ENCODE data around the gene PER3. TPM values are rescaled to one million over a fixed set of nuclear protein-coding genes. Genes with fewer than 3 reads are reported as not detected.

Gene PER3
- 14.1 TPM for total RNA-seq
- polyA plus RNA-seq: 1 to 10 TPM; 3.7 to 5.2 (median 3.9) TPM

GRCh38 chr1:7783826-7784491 lies at the start of gene PER3:
TSS of gene PER3 (plus strand) at chr1:7784291. CDS start at chr1:7784878, 587 bp downstream.
- peaks cover 12% of the 10 kb centered on the region for H3K36me3 ChIP-seq (ENCODE audit: control insufficient read depth, insufficient read depth, low read length)
- H3K9me3 ChIP-seq (ENCODE audit: control insufficient read depth in 2 of 2, low read length in 2 of 2): no peaks in the 10 kb centered on the region
- no peaks in the 10 kb centered on the region for H3K27me3 ChIP-seq (ENCODE audit: control insufficient read depth, insufficient read depth, low read length)
- Mint-ChIP-seq H3K9me3 (no peaks in the 10 kb centered on the region), H3K4me1 (peaks cover 4 to 34% (median 22%) of the 10 kb centered on the region in 4 donors), H3K36me3 (peaks cover 16% of the 10 kb centered on the region), H3K27me3 (peaks cover 4% of the 10 kb centered on the region), H3K4me3 (peak within 1 kb of the TSS; percentile 80 to 87 (median 84)), H3K27ac (peak within 1 kb of the TSS in 2 of 3 donors; percentile 76 to 83)
- peak within 1 kb of the TSS; percentile 96 for H3K27ac ChIP-seq (ENCODE audit: insufficient read depth, low read length, poor library complexity, severe bottlenecking)
- H3K4me1 ChIP-seq (ENCODE audit: control insufficient read depth, insufficient read depth, low read length, poor library complexity, severe bottlenecking): peaks cover 22% of the 10 kb centered on the region
- ATAC-seq (ENCODE audit: low read depth in 2 of 2) (peak; percentile 89 to 90), DNase-seq (peak; percentile 90 to 94 (median 90))
- H3K4me3 ChIP-seq (ENCODE audit: low read depth, low read length): peak within 1 kb of the TSS; percentile 61

GRCh38 chr1:7738044-7738443 lies 46.0 kb upstream of the PER3 start:
- Mint-ChIP-seq H3K36me3 (no peaks in the 10 kb centered on the region), H3K4me1 (peaks cover 0 to 11% (median 4%) of the 10 kb centered on the region in 4 donors), H3K4me3 (no peak overlapping the region), H3K9me3 (peaks cover 0 to 2% (median 0%) of the 10 kb centered on the region in 7 donors), H3K27ac (no peak overlapping the region), H3K27me3 (no peaks in the 10 kb centered on the region)
- H3K27ac ChIP-seq (ENCODE audit: insufficient read depth, low read length, poor library complexity, severe bottlenecking): no peak overlapping the region
- H3K4me3 ChIP-seq (ENCODE audit: low read depth, low read length): no peak overlapping the region
- peaks cover 2% of the 10 kb centered on the region for H3K27me3 ChIP-seq (ENCODE audit: control insufficient read depth, insufficient read depth, low read length)
- ATAC-seq (ENCODE audit: low read depth in 2 of 2) (no peak), DNase-seq (no peak)
- no peaks in the 10 kb centered on the region for H3K4me1 ChIP-seq (ENCODE audit: control insufficient read depth, insufficient read depth, low read length, poor library complexity, severe bottlenecking)
- no peaks in the 10 kb centered on the region for H3K9me3 ChIP-seq (ENCODE audit: control insufficient read depth in 2 of 2, low read length in 2 of 2)
- peaks cover 3% of the 10 kb centered on the region for H3K36me3 ChIP-seq (ENCODE audit: control insufficient read depth, insufficient read depth, low read length)

GRCh38 chr1:7743346-7743745 lies 40.7 kb upstream of the PER3 start:
- Mint-ChIP-seq H3K4me1 (peaks cover 0 to 27% (median 6%) of the 10 kb centered on the region in 4 donors), H3K27me3 (no peaks in the 10 kb centered on the region), H3K36me3 (no peaks in the 10 kb centered on the region), H3K4me3 (no peak overlapping the region), H3K9me3 (peaks cover 0 to 2% (median 0%) of the 10 kb centered on the region in 7 donors), H3K27ac (no peak overlapping the region)
- Histone ChIP-seq H3K27me3 (ENCODE audit: control insufficient read depth, insufficient read depth, low read length) (peaks cover 2% of the 10 kb centered on the region), H3K9me3 (ENCODE audit: control insufficient read depth in 2 of 2, low read length in 2 of 2) (no peaks in the 10 kb centered on the region), H3K27ac (ENCODE audit: insufficient read depth, low read length, poor library complexity, severe bottlenecking) (no peak overlapping the region), H3K36me3 (ENCODE audit: control insufficient read depth, insufficient read depth, low read length) (no peaks in the 10 kb centered on the region), H3K4me3 (ENCODE audit: low read depth, low read length) (no peak overlapping the region), H3K4me1 (ENCODE audit: control insufficient read depth, insufficient read depth, low read length, poor library complexity, severe bottlenecking) (peaks cover 9% of the 10 kb centered on the region)
- DNase-seq (no peak), ATAC-seq (ENCODE audit: low read depth in 2 of 2) (no peak)

GRCh38 chr1:7744882-7745281 lies 39.2 kb upstream of the PER3 start:
- DNase-seq: no peak
- H3K36me3 ChIP-seq (ENCODE audit: control insufficient read depth, insufficient read depth, low read length): no peaks in the 10 kb centered on the region
- Mint-ChIP-seq H3K4me1 (peaks cover 0 to 33% (median 13%) of the 10 kb centered on the region in 4 donors), H3K27ac (no peak overlapping the region), H3K27me3 (no peaks in the 10 kb centered on the region), H3K36me3 (no peaks in the 10 kb centered on the region), H3K9me3 (no peaks in the 10 kb centered on the region), H3K4me3 (no peak overlapping the region)
- no peak overlapping the region for H3K27ac ChIP-seq (ENCODE audit: insufficient read depth, low read length, poor library complexity, severe bottlenecking)
- H3K9me3 ChIP-seq (ENCODE audit: control insufficient read depth in 2 of 2, low read length in 2 of 2): no peaks in the 10 kb centered on the region
- no peak overlapping the region for H3K4me3 ChIP-seq (ENCODE audit: low read depth, low read length)
- peaks cover 18% of the 10 kb centered on the region for H3K4me1 ChIP-seq (ENCODE audit: control insufficient read depth, insufficient read depth, low read length, poor library complexity, severe bottlenecking)
- H3K27me3 ChIP-seq (ENCODE audit: control insufficient read depth, insufficient read depth, low read length): no peaks in the 10 kb centered on the region
- ATAC-seq (ENCODE audit: low read depth in 2 of 2): no peak

GRCh38 chr1:7745783-7746182 lies 38.3 kb upstream of the PER3 start:
- no peak overlapping the region for H3K27ac ChIP-seq (ENCODE audit: insufficient read depth, low read length, poor library complexity, severe bottlenecking)
- no peaks in the 10 kb centered on the region for H3K9me3 Mint-ChIP-seq
- DNase-seq: no peak
- no peaks in the 10 kb centered on the region for H3K36me3 Mint-ChIP-seq
- peaks cover 23% of the 10 kb centered on the region for H3K4me1 ChIP-seq (ENCODE audit: control insufficient read depth, insufficient read depth, low read length, poor library complexity, severe bottlenecking)
- no peak overlapping the region for H3K4me3 ChIP-seq (ENCODE audit: low read depth, low read length)
- H3K9me3 ChIP-seq (ENCODE audit: control insufficient read depth in 2 of 2, low read length in 2 of 2): no peaks in the 10 kb centered on the region
- peak overlapping the region in 1 of 3 donors; percentile 30 for H3K27ac Mint-ChIP-seq
- no peaks in the 10 kb centered on the region for H3K27me3 ChIP-seq (ENCODE audit: control insufficient read depth, insufficient read depth, low read length)
- H3K4me3 Mint-ChIP-seq: no peak overlapping the region
- peaks cover 0 to 31% (median 14%) of the 10 kb centered on the region in 4 donors for H3K4me1 Mint-ChIP-seq
- no peaks in the 10 kb centered on the region for H3K27me3 Mint-ChIP-seq
- no peaks in the 10 kb centered on the region for H3K36me3 ChIP-seq (ENCODE audit: control insufficient read depth, insufficient read depth, low read length)
- ATAC-seq (ENCODE audit: low read depth in 2 of 2): no peak

- H3K4me1 Mint-ChIP-seq: peaks cover 13 to 46% (median 24%) of the 10 kb centered on the region in 4 donors
Observed at GRCh38 chr1:7747605-7748004, 36.5 kb upstream of the PER3 start.

GRCh38 chr1:7749126-7749525 lies 35.0 kb upstream of the PER3 start:
- Histone ChIP-seq H3K4me3 (ENCODE audit: low read depth, low read length) (no peak overlapping the region), H3K4me1 (ENCODE audit: control insufficient read depth, insufficient read depth, low read length, poor library complexity, severe bottlenecking) (peaks cover 45% of the 10 kb centered on the region), H3K36me3 (ENCODE audit: control insufficient read depth, insufficient read depth, low read length) (no peaks in the 10 kb centered on the region), H3K27ac (ENCODE audit: insufficient read depth, low read length, poor library complexity, severe bottlenecking) (no peak overlapping the region), H3K9me3 (ENCODE audit: control insufficient read depth in 2 of 2, low read length in 2 of 2) (no peaks in the 10 kb centered on the region), H3K27me3 (ENCODE audit: control insufficient read depth, insufficient read depth, low read length) (peaks cover 2% of the 10 kb centered on the region)
- Mint-ChIP-seq H3K4me1 (peaks cover 18 to 56% (median 30%) of the 10 kb centered on the region in 4 donors), H3K4me3 (peak overlapping the region in 1 of 4 donors; percentile 18), H3K27me3 (peaks cover 7% of the 10 kb centered on the region), H3K9me3 (no peaks in the 10 kb centered on the region), H3K27ac (peak overlapping the region in 1 of 3 donors; percentile 55), H3K36me3 (no peaks in the 10 kb centered on the region)
- ATAC-seq (ENCODE audit: low read depth in 2 of 2) (no peak), DNase-seq (no peak)

More at GRCh38 chr1:7747605-7748004, 36.5 kb upstream of the PER3 start:
- H3K36me3 Mint-ChIP-seq: no peaks in the 10 kb centered on the region
- Histone ChIP-seq H3K36me3 (ENCODE audit: control insufficient read depth, insufficient read depth, low read length) (no peaks in the 10 kb centered on the region), H3K27ac (ENCODE audit: insufficient read depth, low read length, poor library complexity, severe bottlenecking) (no peak overlapping the region), H3K4me1 (ENCODE audit: control insufficient read depth, insufficient read depth, low read length, poor library complexity, severe bottlenecking) (peaks cover 40% of the 10 kb centered on the region), H3K9me3 (ENCODE audit: control insufficient read depth in 2 of 2, low read length in 2 of 2) (no peaks in the 10 kb centered on the region), H3K27me3 (ENCODE audit: control insufficient read depth, insufficient read depth, low read length) (no peaks in the 10 kb centered on the region), H3K4me3 (ENCODE audit: low read depth, low read length) (no peak overlapping the region)
- ATAC-seq (ENCODE audit: low read depth in 2 of 2) (no peak), DNase-seq (no peak)
- H3K27ac Mint-ChIP-seq: no peak overlapping the region
- peak overlapping the region in 2 of 4 donors; percentile 33 to 54 for H3K4me3 Mint-ChIP-seq
- H3K9me3 Mint-ChIP-seq: no peaks in the 10 kb centered on the region
- H3K27me3 Mint-ChIP-seq: peaks cover 1% of the 10 kb centered on the region

GRCh38 chr1:7751174-7751573 lies 32.9 kb upstream of the PER3 start:
- H3K36me3 ChIP-seq (ENCODE audit: control insufficient read depth, insufficient read depth, low read length): no peaks in the 10 kb centered on the region
- DNase-seq (no peak), ATAC-seq (ENCODE audit: low read depth in 2 of 2) (no peak)
- peaks cover 5% of the 10 kb centered on the region for H3K27me3 ChIP-seq (ENCODE audit: control insufficient read depth, insufficient read depth, low read length)
- no peak overlapping the region for H3K4me3 ChIP-seq (ENCODE audit: low read depth, low read length)
- no peak overlapping the region for H3K27ac ChIP-seq (ENCODE audit: insufficient read depth, low read length, poor library complexity, severe bottlenecking)
- H3K4me1 ChIP-seq (ENCODE audit: control insufficient read depth, insufficient read depth, low read length, poor library complexity, severe bottlenecking): peaks cover 45% of the 10 kb centered on the region
- H3K9me3 Mint-ChIP-seq: no peaks in the 10 kb centered on the region
- H3K27ac Mint-ChIP-seq: peak overlapping the region in 2 of 3 donors; percentile 34 to 52
- H3K4me1 Mint-ChIP-seq: peaks cover 18 to 50% (median 30%) of the 10 kb centered on the region in 4 donors
- H3K27me3 Mint-ChIP-seq: peaks cover 15% of the 10 kb centered on the region
- H3K4me3 Mint-ChIP-seq: peak overlapping the region in 2 of 4 donors; percentile 18 to 51
- no peaks in the 10 kb centered on the region for H3K36me3 Mint-ChIP-seq
- H3K9me3 ChIP-seq (ENCODE audit: control insufficient read depth in 2 of 2, low read length in 2 of 2): no peaks in the 10 kb centered on the region
